GM21367 (cell line): ENCODE measurements around the gene CPT1C.

Experiments used
- ATAC-seq: cut with Tn5 transposase; IDR thresholded peaks from one replicate; pipeline ENCODE4 v1.9.1; 2021; ENCODE audit not compliant: unreplicated experiment

CPT1C gene

DNA sequence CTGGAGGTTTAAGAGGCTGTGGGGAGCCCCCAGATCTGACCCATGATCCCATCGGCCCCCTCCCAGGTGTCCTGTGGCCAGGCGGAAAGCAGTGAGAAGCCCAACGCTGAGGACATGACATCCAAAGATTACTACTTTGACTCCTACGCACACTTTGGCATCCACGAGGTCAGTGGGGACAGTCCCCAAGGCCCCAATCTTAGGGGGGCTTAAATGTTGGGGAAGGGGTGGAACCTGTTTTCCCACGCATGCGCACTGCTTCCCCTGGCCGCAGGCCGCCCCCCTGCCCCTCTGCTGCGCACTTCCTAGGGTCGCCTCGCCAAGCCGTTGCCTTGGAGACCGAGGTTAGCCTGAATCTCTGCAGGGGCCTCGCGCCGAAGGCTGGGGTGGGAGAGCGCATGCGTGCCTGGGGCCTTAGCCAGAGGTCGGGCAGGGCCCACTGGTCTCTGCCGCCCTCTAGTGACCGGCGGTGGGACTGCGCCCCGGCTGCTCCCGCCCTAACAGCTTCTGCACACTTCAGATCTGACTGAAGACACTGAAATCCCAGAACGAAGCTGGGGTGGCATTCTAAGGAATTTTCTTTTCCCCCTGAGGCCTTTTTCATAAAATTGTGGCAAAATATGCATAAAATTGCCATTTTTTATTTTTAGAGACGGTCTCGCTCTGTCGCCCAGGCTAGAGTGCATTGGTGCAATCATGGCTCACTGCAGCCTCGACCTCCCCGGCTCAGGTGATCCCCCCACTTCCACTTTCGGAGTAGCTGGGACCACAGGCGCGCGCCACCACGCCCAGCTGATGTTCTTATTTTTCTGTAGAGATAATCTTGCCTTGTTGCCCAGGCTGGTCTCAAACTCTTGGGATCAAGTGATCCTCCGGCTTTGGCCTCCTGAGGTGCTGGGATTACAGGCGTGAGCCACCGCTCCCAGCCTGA is 10.2 kb upstream of the CPT1C start:
- ATAC-seq = no peak

DNA sequence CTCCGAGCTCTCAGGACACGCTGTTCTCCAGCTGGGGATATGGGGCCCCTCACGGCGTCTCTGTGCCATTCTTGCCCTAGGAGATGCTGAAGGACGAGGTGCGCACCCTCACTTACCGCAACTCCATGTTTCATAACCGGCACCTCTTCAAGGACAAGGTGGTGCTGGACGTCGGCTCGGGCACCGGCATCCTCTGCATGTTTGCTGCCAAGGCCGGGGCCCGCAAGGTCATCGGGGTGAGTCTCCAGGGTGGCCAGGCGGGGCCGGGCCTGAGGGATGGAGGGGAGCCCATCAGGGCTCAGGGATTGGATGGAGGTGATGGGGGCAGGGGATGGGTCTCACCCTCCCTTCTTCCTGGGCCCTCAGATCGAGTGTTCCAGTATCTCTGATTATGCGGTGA is 9.1 kb upstream of the CPT1C start:
- no peak for ATAC-seq

DNA sequence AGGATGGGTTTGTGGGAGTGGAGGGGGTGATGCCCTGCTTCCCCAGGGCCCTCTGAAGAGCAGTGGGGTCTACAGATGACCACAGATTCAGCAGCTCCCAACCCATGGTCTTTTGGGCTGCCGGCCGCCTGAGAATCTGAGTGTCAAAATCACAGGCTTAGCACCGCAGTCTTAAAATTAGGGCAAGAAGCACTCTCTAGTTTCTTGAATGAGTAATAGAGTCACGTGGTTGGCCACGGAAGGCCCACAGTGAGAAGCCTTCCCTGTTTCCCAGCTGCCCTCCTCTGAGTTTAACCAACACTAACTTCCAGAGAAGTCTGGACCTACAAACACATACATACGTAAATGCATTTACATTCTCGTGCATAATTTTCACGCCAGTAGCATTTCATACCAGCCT is 8.6 kb upstream of the CPT1C start:
- ATAC-seq = no peak

DNA sequence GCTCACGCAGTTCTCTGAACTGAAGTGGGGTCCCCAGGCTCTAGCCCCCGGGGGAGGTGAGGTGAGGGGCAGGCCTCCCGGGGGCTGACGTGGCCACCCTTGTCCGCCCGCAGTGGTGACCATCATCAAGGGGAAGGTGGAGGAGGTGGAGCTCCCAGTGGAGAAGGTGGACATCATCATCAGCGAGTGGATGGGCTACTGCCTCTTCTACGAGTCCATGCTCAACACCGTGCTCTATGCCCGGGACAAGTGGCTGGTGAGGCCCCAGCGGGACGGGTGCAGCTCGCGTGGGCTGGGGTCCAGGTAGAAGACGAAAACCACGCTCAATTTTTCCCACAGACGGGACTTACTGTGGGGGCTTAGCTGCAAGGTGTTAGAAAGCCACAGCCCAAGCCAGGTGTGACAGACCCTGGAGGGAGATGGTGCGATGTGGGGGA is 7.1 kb upstream of the CPT1C start:
- ATAC-seq = no peak

DNA sequence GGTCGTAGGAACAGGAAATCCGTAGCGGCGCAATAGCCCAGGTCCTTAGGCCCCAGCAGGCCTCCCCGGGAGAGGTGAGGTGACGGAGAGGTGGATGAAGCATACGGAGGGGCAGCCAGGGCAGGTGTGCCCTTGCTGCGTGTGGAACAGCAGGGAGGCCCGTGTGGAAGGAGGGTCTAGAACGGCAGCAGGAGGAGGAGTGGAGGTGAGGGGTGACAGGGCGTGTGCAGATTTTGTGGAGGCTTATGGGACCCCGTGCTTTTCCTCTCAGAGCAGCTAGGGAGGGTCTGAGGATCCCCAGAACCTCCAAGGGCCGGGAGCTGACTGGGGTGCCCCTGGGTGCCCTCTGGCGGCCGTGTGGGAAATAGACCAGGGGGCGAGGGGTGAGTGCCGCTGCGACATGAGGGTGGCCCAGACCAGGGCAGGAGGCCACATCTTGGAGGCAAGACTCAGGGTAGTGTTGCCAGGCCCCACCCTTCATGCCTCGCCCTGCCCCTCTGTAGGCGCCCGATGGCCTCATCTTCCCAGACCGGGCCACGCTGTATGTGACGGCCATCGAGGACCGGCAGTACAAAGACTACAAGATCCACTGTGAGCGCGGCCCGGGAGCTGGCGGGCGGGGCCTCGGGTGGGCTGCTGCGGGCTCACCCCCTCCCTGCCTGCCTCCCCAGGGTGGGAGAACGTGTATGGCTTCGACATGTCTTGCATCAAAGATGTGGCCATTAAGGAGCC is 6.5 kb upstream of the CPT1C start:
- ATAC-seq = no peak

DNA sequence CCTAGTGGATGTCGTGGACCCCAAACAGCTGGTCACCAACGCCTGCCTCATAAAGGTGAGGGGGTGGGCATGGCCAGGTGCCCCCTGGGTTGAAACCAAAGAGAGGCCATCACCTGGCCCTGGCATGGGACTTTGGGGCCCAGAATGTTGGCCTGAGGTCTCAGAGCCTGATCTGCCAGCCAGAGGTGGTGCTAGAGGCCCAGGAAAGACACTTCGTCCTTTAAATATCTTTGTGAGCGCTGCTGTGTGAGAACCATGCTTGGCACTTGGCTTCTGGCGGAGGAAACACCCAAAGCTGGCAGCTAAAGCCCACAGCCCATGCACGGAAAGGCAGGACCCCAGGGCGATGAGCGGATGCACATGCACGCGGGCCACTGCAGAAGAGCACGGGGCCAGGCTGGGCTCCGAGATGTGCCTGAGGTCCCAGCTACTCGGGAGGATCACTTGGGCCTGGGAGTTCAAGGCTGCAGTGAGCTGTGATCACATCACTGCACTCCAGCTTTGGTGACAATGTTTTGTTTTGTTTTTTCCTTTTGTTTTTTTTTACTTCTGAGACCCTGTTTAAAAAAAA is 5.8 kb upstream of the CPT1C start:
- ATAC-seq = no peak

DNA sequence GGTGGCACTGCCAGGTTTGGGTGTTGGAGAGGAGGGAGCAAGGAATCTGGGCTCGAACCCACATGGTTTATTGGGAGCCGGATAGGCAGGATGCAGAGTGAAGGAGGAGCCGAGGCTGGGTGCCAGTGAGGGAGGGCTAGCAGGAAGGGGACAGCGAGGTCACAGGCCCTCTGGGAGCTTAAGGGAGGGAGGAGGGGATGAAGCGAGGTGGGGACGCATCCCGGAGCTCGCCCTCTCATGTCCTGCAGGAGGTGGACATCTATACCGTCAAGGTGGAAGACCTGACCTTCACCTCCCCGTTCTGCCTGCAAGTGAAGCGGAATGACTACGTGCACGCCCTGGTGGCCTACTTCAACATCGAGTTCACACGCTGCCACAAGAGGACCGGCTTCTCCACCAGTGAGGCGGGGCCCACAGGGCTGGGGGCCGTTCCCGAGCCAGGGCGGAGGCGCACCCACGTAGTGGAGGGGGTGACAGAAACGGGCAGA is 5.0 kb upstream of the CPT1C start:
- ATAC-seq = no peak

DNA sequence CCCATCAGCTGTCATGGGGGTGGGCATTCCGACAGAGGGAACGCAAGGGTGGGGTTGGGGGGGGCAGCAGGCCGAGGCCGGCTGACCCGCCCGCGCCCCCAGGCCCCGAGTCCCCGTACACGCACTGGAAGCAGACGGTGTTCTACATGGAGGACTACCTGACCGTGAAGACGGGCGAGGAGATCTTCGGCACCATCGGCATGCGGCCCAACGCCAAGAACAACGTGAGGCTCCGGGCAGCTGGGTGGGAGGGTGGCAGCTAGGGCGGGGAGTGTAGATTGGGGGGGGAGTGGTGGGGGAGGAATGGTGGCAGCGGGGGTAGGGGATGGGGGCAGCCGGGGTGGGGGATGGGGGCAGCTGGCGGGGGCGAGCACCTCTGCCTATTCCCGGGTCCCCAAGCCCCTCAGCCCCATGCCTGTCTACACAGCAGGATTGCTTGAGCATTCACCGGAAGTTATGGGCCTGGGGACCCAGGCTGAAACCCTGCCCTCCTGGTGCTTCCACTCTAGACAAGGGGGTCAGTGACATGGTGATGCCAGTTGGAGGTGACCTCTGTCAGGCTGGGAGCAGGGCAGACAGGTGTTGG is 4.3 kb upstream of the CPT1C start:
- ATAC-seq = no peak

DNA sequence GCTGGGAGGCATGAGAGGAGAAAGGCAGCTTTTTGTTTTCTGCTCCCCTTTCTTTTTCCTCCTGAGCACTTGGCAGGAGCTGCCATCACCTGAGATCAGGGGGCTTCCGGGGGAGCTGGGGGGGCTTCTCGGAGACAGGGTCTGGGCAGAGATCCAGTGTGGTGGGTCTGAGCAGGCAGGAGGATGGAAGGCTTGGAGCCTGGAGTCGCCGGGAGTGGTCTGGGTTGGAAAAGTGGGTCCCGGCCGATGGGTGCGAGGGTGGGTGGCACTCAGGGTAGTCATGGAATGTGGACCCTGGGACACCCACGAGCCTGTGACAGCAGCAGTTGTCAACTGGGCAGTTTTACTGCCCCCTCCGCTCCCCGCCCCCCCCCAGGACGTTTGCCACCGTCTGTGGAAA is 3.8 kb upstream of the CPT1C start:
- no peak for ATAC-seq

DNA sequence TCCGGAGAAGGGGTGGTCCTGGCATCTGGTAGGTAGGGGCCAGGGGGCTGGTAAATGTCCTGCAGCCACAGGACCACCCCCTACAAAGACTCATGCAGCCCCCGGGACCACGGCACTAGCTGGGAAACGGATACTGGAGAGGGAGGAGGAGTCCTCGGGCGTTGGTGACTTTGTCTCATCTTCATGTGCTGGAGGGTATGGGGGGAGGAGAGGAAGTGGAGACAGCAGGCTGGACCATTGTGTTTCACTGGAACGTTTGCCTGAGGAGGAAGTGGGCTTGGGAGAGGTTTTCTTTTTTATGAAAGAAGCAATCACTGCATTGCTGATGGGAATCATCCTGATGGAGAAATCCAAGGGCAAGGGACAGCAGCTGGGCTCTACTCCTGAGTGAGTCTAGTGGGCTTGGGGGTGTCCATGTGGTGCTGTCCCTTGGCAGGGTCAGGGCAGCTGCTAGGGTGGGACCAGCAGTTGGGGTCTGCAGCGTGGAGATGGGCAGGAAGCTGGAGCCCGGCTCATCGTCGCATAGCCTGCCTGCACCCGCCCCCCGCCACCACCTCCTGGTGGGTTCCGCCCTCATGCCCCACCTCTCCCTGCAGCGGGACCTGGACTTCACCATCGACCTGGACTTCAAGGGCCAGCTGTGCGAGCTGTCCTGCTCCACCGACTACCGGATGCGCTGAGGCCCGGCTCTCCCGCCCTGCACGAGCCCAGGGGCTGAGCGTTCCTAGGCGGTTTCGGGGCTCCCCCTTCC is 3.2 kb upstream of the CPT1C start:
- ATAC-seq = no peak

DNA sequence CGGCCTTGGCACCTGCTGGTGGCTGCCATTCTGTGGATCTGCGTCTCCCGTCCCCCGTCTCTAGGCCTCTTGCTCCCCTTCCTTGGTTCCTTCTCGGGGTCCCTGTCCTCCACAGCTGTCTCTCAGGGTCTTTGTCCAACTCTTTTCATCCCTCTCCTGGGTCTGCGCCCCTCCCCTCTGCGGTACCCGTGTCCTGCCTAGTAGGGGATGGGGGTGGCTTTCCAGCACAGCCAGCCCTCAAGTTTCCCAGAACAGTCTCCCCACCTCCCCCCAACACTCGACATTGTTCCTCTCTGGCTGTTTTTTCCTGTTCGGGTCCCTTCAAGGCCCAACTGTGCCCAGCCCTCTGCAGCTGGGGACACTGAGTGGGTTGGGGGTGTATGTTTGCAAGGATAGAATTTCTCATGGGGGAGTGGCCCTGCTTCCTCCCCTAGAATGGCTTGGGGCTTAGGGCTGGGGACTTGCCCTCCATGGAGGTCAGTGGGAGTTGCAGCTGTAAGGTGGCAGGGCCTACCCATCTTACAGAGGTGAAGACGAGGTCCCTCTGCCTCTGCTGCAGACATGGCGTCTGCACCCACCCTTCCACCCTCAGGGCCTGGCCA is 2.3 kb upstream of the CPT1C start:
- no peak for ATAC-seq

DNA sequence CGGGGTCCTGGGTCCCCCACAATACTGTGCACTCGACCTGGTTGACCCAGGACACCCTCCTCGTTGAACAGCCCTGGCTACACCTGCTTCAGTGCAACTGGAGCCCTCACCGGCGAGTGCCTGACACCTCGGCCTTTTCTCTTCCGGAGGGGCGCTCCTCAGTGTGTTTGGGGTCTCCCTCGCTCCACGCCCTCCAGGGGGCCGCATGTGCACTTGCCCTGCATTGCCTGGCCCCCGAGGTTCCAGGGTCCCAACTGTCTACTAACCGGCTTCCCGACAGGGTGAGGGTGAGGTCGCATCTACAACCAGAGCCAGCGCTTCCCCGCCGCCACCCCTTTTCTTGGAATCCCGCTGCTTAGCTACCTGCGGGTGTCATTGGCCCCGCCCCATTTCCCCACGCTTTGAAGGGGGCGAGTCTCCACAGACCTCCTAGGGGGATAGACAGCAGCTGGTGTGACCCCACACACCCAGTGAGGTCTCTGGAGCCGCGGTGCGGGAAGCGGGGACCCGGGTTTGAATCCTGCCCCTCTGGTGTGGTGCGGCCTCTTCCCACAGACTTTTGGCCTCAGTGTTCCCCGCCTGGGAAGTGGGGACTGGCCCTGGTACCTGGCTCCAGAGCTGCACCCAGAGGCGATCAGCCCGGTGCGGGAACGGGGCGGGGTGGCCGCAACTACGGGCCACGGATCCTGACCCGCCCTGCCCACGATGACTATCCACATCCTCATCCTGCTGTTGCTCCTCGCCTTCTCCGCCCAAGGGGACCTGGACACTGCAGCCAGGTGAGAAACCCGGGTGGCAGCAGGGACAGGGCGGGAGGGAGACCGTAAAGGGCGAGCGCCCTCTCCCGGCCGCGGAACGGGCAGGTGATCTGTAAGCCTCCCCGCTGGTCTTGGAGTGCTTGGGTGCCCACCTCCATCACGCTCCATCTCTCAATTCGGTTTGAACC is 1.5 kb upstream of the CPT1C start, which contains the start of gene ADM5:
ADM5 (plus strand) TSS at position 462 of the 946 bp plus-strand sequence; CDS start at position 706, 244 bp downstream.
- ATAC-seq = no peak

DNA sequence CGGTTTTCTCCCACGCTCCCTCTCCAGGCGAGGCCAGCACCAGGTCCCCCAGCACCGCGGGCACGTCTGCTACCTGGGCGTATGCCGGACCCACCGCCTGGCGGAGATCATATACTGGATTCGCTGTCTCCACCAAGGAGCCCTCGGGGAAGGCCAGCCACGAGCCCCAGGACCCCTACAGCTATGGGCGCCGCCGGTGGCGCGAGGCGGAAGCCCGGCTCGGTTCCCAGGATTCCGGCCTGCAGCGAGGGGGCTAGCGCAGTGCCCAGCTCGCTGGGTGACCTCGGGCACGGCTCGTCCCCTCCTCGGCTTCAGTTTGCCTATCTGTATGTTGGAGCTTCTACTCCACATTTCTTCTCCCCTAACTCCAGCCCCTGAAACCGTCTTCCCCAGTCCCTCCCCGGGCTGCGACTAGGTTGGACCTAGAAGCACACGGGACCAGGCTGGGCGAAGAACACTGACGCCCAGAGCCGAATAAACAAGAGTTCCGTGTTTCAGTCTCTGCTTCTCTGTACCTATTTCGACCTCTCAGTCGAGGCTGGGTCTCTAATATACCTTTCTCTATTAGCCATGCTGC is 749 bp upstream of the CPT1C start:
- ATAC-seq = no peak

DNA sequence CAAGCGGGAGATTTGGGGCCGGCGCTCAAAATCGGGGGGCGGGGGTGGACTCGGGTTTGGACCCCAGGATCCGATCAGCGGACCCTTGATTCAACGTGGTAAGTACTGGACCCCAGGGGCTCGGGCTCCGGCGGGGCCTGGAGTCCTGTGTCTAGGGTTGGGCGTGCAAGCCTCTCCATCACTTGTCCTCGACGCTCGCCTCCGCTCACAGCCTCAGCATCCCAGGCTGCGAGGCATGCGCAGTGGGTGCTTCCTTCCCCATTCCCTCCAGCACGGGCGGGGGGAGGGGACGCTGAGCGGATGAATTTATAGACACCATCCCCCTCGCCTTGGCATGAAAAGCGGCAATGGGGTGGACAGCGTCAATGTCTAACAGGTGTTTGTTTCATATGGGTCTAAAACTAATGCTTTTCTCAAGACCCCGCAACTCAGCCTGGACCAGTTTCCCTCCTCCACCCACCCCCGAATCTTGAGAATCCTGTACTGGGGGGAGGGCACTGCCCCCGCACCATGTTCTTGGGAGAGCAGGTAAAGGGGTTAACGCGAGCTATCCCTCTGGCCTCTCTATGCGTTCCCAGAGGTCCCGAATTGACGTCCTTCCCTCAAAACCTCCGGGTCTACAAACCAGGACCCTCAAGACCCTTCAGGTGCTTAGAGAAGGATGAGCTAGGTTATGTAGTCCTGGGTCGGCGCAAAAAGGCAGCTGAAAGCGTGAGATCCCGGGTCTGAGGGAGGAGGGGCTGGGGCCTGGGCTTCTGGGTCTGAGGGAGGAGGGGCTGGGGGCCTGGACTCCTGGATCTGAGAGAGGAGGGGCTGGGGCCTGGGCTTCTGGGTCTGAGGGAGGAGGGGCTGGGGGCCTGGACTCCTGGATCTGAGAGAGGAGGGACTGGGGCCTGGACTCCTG is 579 bp downstream of the CPT1C start:
- ATAC-seq = no peak

DNA sequence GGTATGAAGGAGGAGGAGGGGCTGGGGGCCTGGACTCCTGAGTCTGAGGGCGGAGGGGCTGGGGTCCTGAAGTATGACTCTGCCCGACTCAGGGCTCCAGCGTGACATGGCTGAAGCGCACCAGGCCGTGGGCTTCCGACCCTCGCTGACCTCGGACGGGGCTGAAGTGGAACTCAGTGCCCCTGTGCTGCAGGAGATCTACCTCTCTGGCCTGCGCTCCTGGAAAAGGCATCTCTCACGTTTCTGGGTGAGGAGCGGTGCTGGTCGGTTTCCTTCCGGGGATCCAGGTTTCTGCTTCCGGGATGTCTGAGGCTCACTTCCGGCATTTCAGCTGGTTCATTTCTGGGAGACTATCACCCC is 1.2 kb downstream of the CPT1C start:
- no peak for ATAC-seq

DNA sequence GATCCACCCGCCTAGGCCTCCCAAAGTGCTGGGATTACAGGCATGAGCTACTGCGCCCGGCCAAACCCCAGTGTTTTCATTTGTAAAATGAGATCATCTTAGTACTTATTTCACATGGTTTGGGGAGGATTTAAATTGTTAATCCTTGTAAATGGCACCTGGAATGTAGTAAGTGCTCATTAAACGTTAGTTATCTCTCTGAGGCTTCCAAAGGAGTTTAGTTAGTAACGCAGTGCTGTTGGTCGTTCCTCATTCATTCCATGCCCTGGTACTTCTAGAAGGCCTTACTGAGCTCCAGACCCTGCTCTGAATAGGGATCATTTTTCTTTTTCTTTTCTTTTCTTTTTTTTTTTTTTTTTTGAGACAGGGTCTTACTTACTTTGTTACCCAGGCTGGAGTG is 5.2 kb downstream of the CPT1C start:
- ATAC-seq = no peak

DNA sequence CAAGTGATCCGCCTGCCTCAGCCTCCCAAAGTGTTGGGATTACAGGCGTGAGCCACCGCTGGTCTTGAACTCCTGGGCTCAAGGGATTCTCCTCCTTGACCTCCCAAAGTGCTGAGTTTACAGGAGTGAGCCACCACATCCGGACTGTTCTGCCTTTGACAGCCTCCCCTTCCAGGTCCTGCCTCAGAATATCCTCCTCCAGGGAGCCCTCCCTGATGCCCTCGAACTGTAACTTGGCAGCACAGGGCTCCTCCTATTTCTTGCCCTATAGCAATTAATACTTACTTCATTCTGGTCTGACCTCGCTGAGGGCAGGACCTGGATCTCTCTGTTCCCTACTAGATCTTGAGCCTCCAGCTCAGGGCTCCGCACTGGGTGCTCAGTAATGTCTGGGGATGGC is 5.9 kb downstream of the CPT1C start:
- ATAC-seq = no peak

DNA sequence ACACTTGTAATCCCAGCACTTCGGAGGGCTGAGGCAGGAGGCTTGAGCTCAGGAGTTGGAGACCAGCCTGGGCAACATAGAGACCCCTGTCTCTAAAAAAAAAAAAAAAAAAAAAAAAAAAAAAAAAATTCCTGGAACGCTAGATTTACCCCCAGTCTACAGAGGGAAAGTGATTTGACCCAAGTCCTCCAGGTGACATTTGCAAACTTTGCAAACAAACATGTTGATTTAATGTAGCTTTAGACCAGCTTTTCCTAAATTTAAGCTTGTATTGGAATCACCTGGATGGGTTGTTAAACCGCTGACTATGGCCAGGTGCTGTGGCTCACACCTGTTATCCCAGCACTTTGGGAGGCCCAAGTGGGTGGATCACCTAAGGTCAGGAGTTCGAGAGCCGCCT is 8.4 kb downstream of the CPT1C start:
- ATAC-seq = no peak
